NCI-H128 (cell line): ENCODE measurements around the gene JAML.

Source experiments
- DNase-seq: peaks from one replicate; lab custom pipeline; 2025; ENCODE audit not compliant: unreplicated experiment; lab: John Stamatoyannopoulos, UW

Gene JAML

DNA sequence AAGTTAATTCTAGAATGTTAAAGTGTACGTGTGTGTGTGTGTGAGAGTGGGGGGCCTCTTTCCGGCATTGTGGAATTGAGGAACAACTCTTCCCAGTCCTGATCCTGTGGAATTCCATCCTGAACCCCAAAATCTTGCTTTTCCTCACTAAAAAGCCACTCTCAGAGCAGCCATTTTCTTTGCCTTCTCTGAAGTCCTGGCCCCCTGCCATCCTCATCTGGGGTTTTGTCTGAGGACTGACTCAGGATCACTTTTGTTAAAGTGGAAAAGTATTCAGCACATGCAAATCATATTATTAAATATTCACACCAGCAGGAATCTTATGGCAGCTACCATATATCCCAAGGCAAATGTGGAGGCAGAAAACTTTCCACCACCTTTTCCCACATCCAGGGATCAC lies 76.0 kb downstream of the JAML start:
- no peak for DNase-seq

DNA sequence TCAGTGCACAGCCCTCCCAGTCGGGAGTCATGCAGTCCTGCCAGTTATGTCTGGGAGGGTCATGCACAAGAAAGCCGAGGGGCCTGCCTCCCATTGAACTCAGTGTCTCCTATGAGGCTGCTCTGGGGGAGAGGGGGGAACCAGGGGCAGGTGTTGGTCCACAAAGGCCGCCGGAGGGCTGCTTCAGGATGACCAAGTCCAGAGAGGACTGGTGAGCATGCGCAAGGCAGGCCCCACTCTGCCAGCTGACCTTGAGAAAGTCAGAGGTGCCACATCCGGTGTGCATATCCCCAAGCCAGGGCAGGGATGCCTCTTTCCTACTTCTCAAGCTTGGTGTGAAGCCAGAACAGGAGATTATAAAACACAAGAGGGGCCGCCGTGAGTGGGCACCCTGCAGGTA lies 76.6 kb downstream of the JAML start:
- DNase-seq, result no peak

DNA sequence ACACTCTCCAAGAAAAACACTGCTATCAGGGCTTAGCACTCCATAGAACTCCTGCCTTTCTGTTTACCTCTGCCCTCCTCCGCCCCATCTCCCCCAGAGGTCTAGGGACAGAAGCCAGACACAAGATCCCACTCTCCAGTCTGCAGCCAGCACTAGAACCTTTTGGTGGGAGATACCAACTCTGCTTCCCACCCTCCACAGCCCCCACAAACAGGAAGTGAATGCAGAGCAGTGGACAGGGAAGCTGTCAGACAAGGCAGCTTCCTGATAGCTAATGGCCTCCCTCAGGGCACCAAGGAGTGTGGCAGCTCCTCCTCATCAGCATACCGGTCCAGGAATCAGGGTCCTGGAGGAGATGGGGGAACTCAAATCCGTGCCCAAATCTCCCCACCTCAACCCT lies 77.3 kb downstream of the JAML start:
- no peak for DNase-seq

DNA sequence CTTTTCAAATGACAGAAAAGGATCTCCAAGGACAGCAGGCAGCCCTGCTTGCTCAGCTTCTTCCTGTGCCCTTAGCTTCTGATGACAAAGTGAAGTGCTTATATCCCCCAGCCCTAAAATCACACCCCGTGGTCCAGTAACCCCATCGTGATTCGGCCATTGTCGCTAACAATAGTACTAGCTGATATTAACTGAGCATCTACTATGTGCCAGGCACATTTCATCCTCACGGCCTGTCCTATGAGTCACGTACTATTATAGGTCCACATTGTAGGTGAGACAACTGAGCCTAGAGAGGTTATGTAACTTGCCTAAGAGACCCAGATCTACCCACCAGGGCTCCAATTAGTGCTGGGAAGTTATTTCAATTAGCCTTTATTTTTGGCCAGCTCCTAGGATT lies 78.3 kb downstream of the JAML start:
- no peak for DNase-seq

DNA sequence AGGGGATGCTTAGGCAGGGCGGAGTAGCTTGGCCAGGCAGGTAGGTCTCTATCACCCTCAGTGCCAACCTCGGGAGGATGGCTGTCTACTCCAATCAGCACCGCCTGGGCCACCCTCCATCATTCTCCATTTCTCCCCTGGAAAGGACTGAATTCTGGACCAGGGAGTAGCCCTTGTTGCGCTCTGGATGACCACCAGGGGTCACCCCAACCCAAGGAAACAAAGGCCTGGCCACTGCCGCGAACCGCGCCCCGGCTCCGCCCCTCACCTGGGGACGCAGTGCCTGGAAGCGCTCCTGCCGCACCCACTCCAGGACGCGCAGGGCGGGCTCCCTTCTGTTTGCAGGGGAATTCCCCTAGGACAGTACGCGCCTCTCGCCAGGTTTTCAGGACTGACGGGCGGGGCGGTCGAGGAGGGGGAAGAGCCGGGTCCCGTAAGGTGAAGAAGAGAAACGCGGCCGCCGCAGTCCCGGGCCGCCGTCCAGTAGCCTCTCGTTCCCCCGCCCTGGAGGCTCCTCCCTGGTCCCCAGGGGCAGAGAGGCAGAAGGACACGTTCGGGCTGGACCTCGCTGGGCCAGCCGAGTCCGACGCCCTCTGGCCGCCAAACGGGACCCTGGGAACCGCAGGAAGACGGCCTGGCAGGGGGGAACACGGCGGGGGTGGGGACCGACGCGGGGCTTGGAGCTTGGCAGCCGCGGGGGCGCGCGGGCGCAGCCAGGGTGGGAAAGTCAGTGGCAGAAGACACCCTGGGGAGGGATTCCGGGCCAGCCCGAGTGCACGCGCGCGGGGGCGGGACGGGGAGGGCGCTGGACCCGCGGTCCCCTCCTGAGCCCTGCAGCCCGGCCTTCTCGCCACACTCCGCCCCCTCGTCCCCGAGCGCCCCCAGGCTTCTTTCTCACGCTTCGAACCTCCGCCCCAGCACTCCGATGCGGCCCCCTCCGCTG lies 79.3 kb downstream of the JAML start:
- peak; percentile 68 for DNase-seq

DNA sequence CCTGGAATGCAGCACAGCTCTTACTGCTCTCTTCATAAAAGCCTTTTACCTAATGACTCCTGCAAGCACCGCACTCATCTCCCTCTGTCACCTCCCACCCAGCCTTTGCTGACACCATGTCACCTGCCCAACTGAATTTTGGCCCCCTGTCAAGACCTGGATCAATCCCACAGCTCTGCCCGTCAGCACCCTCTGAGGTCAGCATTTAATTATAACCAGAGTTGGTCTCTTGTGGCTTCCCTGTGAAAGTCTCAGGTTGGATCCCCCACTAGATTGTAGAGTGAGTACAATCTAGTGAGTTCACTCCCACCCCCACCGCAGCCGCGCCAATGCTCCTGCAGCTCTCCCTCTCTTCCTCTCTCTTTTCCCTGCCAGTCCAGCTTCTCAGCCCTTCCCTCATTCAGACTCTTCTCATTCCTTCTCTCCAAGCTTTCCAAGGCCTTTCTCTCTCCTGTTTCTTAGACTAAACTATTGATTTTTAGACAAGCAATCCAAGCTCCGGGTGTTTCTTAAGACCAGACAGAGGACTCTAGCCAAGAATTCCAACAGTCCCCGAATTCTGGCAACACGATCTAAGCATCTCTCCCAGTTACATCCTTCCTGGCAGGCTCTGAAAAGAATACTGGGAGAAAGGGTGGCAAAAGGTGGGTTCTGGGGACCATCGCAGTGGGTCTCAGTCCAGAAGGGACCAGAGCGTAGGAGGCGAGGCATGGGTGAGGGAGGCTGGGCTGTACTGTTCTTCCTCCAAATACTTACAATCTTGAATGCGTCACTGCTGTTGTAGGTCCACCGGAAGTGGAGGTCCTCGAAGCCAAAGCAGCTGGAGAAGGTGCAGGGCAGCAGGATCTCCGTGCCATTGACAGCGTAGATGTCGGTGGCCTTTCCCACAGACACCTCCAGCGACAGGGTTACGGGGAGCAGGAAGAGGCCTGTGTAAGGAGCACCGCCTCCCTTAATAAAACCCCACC lies 80.2 kb downstream of the JAML start:
- DNase-seq, result no peak
